ENCODE results near the gene RHBDD1.

RHBDD1 gene

DNA sequence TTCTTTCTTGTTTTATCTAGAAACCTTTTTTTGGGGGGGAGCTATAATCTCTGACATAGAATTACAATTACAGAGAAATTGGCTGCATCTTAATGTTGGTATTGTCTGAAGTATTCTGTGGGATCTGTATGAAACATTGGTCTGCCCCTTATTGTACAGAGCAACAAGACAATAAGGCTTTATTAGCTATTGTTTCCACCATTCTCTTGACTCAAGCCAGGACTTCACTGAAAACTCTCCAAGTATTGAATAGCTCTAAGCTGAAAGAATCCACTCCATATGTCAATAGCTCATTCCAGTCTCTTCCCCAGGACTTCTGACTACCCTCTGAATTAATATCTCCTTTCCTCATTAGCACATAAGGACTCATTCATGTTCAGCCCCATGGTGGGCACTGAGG, 77.8 kb downstream of the RHBDD1 start:
- no peak overlapping the region for H3K4me2 ChIP-seq (ENCODE audit: low read depth, low read length, poor library complexity, severe bottlenecking)
- H3F3A ChIP-seq (ENCODE audit: low read depth), result no peaks in the 10 kb centered on the region
- H3K4me3 ChIP-seq (ENCODE audit: low read length, poor library complexity, severe bottlenecking), result no peak overlapping the region
- no peak overlapping the region for H2AFZ ChIP-seq (ENCODE audit: low read length)
- no peaks in the 10 kb centered on the region for H3K79me2 ChIP-seq (ENCODE audit: insufficient read depth, low read length)
- no peaks in the 10 kb centered on the region for H3K4me1 ChIP-seq (ENCODE audit: insufficient read depth, low read length, poor library complexity, severe bottlenecking)
- H4K20me1 ChIP-seq (ENCODE audit: insufficient read depth, low read length, poor library complexity, severe bottlenecking), result no peaks in the 10 kb centered on the region
- no peaks in the 10 kb centered on the region for H3K36me3 ChIP-seq (ENCODE audit: insufficient read depth, low read length)
- H3K27me3 ChIP-seq (ENCODE audit: insufficient read depth, low read length, poor library complexity, severe bottlenecking), result no peaks in the 10 kb centered on the region
- no peaks in the 10 kb centered on the region for H3K9me2 ChIP-seq (replicated peaks; ENCODE audit: low read depth, low read length)
- no peak overlapping the region for H3K9ac ChIP-seq (ENCODE audit: low read depth, low read length, poor library complexity, severe bottlenecking)
- TF ChIP-seq, protein P1, sequence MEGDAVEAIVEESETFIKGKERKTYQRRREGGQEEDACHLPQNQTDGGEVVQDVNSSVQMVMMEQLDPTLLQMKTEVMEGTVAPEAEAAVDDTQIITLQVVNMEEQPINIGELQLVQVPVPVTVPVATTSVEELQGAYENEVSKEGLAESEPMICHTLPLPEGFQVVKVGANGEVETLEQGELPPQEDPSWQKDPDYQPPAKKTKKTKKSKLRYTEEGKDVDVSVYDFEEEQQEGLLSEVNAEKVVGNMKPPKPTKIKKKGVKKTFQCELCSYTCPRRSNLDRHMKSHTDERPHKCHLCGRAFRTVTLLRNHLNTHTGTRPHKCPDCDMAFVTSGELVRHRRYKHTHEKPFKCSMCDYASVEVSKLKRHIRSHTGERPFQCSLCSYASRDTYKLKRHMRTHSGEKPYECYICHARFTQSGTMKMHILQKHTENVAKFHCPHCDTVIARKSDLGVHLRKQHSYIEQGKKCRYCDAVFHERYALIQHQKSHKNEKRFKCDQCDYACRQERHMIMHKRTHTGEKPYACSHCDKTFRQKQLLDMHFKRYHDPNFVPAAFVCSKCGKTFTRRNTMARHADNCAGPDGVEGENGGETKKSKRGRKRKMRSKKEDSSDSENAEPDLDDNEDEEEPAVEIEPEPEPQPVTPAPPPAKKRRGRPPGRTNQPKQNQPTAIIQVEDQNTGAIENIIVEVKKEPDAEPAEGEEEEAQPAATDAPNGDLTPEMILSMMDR (conservative IDR thresholded peaks at IDR 0.05; ENCODE audit: low read length), result no peak
- no peak for TF ChIP-seq EZH2phosphoT487 (IDR thresholded peaks at IDR 0.05; ENCODE audit: borderline replicate concordance)
- H3K9me3 ChIP-seq (ENCODE audit: insufficient read depth, low read depth, low read length), result no peaks in the 10 kb centered on the region

DNA sequence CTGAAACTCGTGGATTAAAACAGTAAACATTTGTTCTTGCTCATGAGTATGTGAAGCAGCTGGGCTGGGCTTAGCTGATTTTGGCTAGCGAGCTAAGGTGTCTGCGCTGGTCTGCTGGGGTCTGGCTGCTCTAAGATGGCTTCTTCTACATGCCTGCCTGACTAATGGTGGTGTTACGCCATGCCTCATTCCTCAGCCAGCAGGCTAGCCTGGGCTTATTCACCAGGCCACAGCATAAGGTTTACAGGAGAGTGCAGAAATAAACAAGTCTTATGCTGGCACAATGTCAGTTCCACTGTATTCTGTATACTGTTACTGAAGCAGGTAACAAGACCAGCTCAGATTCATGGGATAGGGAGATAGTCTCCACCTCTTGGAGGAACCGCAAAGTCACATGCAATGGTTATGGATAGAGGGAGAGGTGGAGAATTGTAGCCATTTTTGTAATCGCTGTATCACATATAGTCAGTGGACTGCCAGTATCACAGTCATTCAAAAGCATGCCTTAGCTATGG, 80.0 kb downstream of the RHBDD1 start:
- Histone ChIP-seq H3K9me3 (ENCODE audit: insufficient read depth, low read depth, low read length) (no peaks in the 10 kb centered on the region), H3K9me2 (replicated peaks; ENCODE audit: low read depth, low read length) (no peaks in the 10 kb centered on the region), H3K4me1 (ENCODE audit: insufficient read depth, low read length, poor library complexity, severe bottlenecking) (no peaks in the 10 kb centered on the region), H3K36me3 (ENCODE audit: insufficient read depth, low read length) (no peaks in the 10 kb centered on the region), H3K27me3 (ENCODE audit: insufficient read depth, low read length, poor library complexity, severe bottlenecking) (no peaks in the 10 kb centered on the region), H3K79me2 (ENCODE audit: insufficient read depth, low read length) (no peaks in the 10 kb centered on the region), H3K4me2 (ENCODE audit: low read depth, low read length, poor library complexity, severe bottlenecking) (no peak overlapping the region), H4K20me1 (ENCODE audit: insufficient read depth, low read length, poor library complexity, severe bottlenecking) (no peaks in the 10 kb centered on the region), H3F3A (ENCODE audit: low read depth) (no peaks in the 10 kb centered on the region), H3K4me3 (ENCODE audit: low read length, poor library complexity, severe bottlenecking) (no peak overlapping the region), H3K9ac (ENCODE audit: low read depth, low read length, poor library complexity, severe bottlenecking) (no peak overlapping the region), H2AFZ (ENCODE audit: low read length) (no peak overlapping the region)
- no peak for TF ChIP-seq EZH2phosphoT487 (IDR thresholded peaks at IDR 0.05; ENCODE audit: borderline replicate concordance)
- TF ChIP-seq, protein P1 (conservative IDR thresholded peaks at IDR 0.05; ENCODE audit: low read length), result no peak

DNA sequence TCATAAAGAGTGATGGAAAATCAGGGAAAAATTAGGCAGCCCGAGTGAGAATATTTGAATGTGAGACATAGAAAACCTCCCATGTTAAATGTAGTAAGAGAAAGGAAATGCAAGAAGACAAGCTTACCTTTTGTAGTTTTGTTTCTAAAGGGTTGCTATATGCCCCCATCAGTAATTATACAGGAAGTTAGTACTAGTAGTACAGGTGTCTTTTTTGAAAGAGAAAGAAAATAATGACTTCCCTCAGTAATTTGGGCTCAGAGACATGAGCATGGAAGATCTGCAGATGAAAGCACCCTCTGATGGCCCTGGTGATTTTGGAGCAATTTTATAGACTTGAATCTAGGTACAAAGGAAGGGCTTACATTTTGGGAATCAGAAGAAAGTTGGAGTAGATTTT, 80.8 kb downstream of the RHBDD1 start:
- H3K9ac ChIP-seq (ENCODE audit: low read depth, low read length, poor library complexity, severe bottlenecking), result no peak overlapping the region
- no peak for TF ChIP-seq EZH2phosphoT487 (IDR thresholded peaks at IDR 0.05; ENCODE audit: borderline replicate concordance)
- TF ChIP-seq, protein P1 (conservative IDR thresholded peaks at IDR 0.05; ENCODE audit: low read length), result no peak
- H3K27me3 ChIP-seq (ENCODE audit: insufficient read depth, low read length, poor library complexity, severe bottlenecking), result no peaks in the 10 kb centered on the region
- H3K9me3 ChIP-seq (ENCODE audit: insufficient read depth, low read depth, low read length), result no peaks in the 10 kb centered on the region
- no peak overlapping the region for H3K4me2 ChIP-seq (ENCODE audit: low read depth, low read length, poor library complexity, severe bottlenecking)
- no peaks in the 10 kb centered on the region for H3K4me1 ChIP-seq (ENCODE audit: insufficient read depth, low read length, poor library complexity, severe bottlenecking)
- no peaks in the 10 kb centered on the region for H3F3A ChIP-seq (ENCODE audit: low read depth)
- no peaks in the 10 kb centered on the region for H3K9me2 ChIP-seq (replicated peaks; ENCODE audit: low read depth, low read length)
- no peaks in the 10 kb centered on the region for H3K36me3 ChIP-seq (ENCODE audit: insufficient read depth, low read length)
- no peaks in the 10 kb centered on the region for H3K79me2 ChIP-seq (ENCODE audit: insufficient read depth, low read length)
- no peak overlapping the region for H2AFZ ChIP-seq (ENCODE audit: low read length)
- no peak overlapping the region for H3K4me3 ChIP-seq (ENCODE audit: low read length, poor library complexity, severe bottlenecking)
- no peaks in the 10 kb centered on the region for H4K20me1 ChIP-seq (ENCODE audit: insufficient read depth, low read length, poor library complexity, severe bottlenecking)
